Bronchial epithelial cell (primary cell): ENCODE results near the gene VAV2. TPM values are rescaled to one million over a fixed set of nuclear protein-coding genes. Genes with fewer than 3 reads are reported as not detected.

Experiments used
- DNase-seq: peaks from one replicate; pipeline ENCODE4 v3.0.0-alpha.2; 2010; ENCODE audit warnings: low read depth
- FAIRE-seq: peaks from 2 replicates; lab custom pipeline; 2011; peaks lifted over from hg19 to GRCh38; lab: Jason Lieb, UNC
- H3K27me3 ChIP-seq: 2 replicates; pipeline ENCODE4 v1.5.1; 2011; ENCODE audit warnings: low read length; ENCODE audit not compliant: control insufficient read depth, insufficient read depth
- H3K36me3 ChIP-seq: 2 replicates; pipeline ENCODE4 v1.5.1; 2011; ENCODE audit warnings: low read length; ENCODE audit not compliant: control insufficient read depth, insufficient read depth
- H3K4me3 ChIP-seq: 2 replicates; pipeline ENCODE4 v1.5.1; 2011; ENCODE audit warnings: mild to moderate bottlenecking, low read depth, low read length, control low read depth
- total RNA-seq: library from RNA; depleted of rRNA; stranded (reverse); fragments of >200 nt; gene quantifications from 2 replicates; pipeline ENCODE4 v1.2.1, GENCODE V29; 2014
- TF ChIP-seq, protein P1 (sequence below): IDR thresholded peaks from 2 replicates; pipeline ENCODE4 v1.5.1; 2011; ENCODE audit warnings: mild to moderate bottlenecking, moderate library complexity, low read length, control low read depth, inconsistent platforms; ENCODE audit not compliant: insufficient read depth, severe bottlenecking

The VAV2 gene
- total RNA-seq, 1 donor from 2014 or later = 46.6 TPM

DNA sequence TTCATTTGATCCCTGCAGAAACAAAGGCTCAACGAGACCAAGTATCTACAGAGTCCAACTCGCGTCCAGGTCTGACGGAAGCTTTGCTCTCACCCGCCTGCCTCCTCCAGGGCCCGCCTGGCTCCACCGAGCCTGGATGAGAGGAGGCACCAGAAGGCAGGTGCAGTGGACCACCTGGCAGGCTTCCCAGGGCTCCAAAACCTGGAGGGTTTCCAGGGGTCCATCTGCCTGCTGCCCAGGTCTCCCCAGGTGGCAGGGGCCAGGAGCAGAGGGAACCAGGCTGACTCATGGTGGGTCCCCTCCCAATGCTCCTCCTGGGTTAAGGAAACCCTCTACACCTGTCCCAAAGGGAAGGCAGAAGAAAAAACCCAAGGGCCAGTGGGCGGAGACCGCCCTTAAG is 59.5 kb downstream of the VAV2 start:
- DNase-seq = no peak
- H3K36me3 ChIP-seq = peaks cover 11% of the 10 kb centered on the region
- TF ChIP-seq, protein P1, sequence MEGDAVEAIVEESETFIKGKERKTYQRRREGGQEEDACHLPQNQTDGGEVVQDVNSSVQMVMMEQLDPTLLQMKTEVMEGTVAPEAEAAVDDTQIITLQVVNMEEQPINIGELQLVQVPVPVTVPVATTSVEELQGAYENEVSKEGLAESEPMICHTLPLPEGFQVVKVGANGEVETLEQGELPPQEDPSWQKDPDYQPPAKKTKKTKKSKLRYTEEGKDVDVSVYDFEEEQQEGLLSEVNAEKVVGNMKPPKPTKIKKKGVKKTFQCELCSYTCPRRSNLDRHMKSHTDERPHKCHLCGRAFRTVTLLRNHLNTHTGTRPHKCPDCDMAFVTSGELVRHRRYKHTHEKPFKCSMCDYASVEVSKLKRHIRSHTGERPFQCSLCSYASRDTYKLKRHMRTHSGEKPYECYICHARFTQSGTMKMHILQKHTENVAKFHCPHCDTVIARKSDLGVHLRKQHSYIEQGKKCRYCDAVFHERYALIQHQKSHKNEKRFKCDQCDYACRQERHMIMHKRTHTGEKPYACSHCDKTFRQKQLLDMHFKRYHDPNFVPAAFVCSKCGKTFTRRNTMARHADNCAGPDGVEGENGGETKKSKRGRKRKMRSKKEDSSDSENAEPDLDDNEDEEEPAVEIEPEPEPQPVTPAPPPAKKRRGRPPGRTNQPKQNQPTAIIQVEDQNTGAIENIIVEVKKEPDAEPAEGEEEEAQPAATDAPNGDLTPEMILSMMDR = no peak
- no peak overlapping the region for H3K4me3 ChIP-seq
- no peaks in the 10 kb centered on the region for H3K27me3 ChIP-seq
- FAIRE-seq = peak; percentile 55

GRCh38 chr9:133932181-133932580 is 59.9 kb downstream of the VAV2 start:
- Histone ChIP-seq H3K27me3 (no peaks in the 10 kb centered on the region), H3K4me3 (no peak overlapping the region), H3K36me3 (peaks cover 11% of the 10 kb centered on the region)
- FAIRE-seq = no peak
- TF ChIP-seq, protein P1 = no peak
- no peak for DNase-seq

- FAIRE-seq (no peak), DNase-seq (no peak)
- H3K27me3 ChIP-seq = no peaks in the 10 kb centered on the region
- TF ChIP-seq, protein P1 = no peak
- no peak overlapping the region for H3K4me3 ChIP-seq
- peaks cover 9% of the 10 kb centered on the region for H3K36me3 ChIP-seq
Measured at GRCh38 chr9:133930682-133931485, 61.2 kb downstream of the VAV2 start.

DNA sequence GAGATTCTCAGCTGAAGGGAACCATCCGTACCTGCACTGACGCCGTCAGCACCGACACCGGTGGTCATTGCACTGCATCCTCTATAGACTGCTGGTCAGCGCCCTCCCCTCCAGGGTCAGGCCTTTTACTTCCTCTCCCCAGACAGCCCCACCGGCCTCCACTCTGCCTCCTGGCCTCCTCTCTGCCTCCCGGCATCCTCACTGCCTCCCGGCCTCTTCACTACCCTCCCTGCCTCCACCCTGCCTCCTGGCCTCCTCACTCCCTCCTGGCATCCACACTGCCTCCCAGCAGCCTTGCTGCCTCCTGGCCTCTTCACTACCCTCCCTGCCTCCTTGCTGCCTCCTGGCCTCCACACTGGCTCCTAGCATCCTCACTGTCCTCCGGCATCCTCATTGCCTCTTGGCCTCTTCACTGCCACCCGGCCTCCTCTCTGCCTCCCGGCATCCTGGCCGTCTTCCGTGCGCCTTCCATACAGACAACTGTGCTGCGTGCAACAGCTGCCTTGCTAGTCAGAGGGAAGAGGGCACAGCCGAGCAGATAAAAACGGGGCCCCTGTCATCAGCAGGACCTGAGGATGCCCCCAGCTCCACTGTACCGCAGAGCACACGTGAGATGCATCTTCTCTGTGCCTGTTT is 62.0 kb downstream of the VAV2 start:
- Histone ChIP-seq H3K27me3 (no peaks in the 10 kb centered on the region), H3K4me3 (no peak overlapping the region), H3K36me3 (peaks cover 9% of the 10 kb centered on the region)
- TF ChIP-seq, protein P1 = no peak
- DNase-seq = no peak
- FAIRE-seq = no peak

DNA sequence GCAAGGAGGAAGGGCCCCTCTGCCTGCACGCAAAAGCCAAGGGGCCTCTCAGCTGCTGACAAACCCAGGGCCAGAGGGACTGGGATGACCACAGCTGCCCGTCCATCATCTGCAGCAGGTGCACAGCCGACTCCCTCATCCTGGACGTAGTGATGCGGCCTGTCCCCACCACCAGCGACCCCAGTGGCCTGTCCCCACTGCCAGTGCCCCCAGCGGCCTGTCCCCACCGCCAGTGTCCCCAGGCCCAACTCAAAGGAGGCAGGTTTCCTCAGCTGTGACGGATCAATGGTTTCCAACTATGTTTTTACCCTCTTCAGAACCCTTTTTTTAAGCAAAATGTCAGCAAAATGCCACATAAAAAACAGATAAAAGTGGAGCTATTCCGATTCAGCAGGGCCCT is 62.5 kb downstream of the VAV2 start:
- FAIRE-seq (no peak), DNase-seq (no peak)
- no peaks in the 10 kb centered on the region for H3K27me3 ChIP-seq
- H3K4me3 ChIP-seq = no peak overlapping the region
- H3K36me3 ChIP-seq = peaks cover 9% of the 10 kb centered on the region
- TF ChIP-seq, protein P1 = no peak
